ENCODE data around the gene SUFU. TPM values are rescaled to one million over a fixed set of nuclear protein-coding genes. Genes with fewer than 3 reads are reported as not detected.
A peak's percentile ranks its signal among the peaks of the same experiment; 100 is the strongest.

SUFU gene
- total RNA-seq, 2 donors from 2014 or later = 6.8 to 10.9 TPM

DNA sequence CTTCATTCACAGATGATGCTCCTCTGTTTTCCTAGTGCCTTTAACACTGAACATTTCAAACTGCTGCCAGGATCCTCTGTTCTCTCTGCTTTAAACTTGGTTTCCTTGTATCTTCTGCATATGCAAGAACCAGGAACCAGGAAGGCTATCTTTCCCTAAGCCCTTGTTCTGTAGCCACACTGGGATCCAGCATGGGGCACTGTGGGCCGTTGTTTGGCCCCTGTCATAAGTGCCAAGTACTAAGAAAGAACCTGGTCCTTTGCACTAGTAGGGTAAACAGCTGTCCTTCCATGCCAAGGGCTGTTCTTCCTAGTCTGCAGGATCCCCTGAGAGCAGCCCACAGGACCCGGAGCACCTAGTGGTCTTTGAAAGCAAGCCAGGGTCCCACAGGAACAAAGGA is 91.5 kb downstream of the SUFU start:
- no peak for ATAC-seq
- no peaks in the 10 kb centered on the region for H3K36me3 Mint-ChIP-seq
- no peaks in the 10 kb centered on the region for H3K27me3 Mint-ChIP-seq
- no peaks in the 10 kb centered on the region for H3K4me1 Mint-ChIP-seq (ENCODE audit: low read depth in 2 of 2)
- H3K27ac Mint-ChIP-seq = no peak overlapping the region
- DNase-seq (ENCODE audit: low spot score) = no peak
- no peak overlapping the region for H3K4me3 Mint-ChIP-seq
- H3K9me3 Mint-ChIP-seq = no peaks in the 10 kb centered on the region

DNA sequence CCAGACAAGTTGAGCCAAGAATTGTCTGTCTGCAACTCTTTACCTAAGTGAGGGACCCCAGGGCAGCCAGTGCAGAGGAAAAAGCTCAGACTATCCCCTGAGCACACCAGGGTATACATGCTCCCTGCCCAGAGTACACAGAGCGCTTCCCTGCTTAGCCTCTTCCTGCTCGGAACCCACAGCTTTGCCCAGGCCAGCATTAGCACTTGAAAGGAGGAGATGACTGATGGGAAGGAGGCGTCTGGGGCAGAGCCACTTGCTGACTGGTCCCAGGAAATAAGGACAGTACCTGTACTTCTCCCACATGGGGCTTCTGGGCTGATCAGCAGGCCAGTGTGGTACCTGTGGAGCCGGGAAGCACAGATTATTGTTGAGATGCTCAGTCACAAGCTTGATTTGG is 92.1 kb downstream of the SUFU start:
- ATAC-seq (no peak), DNase-seq (ENCODE audit: low spot score) (no peak)
- Mint-ChIP-seq H3K27me3 (no peaks in the 10 kb centered on the region), H3K27ac (no peak overlapping the region), H3K9me3 (no peaks in the 10 kb centered on the region), H3K4me3 (no peak overlapping the region), H3K36me3 (no peaks in the 10 kb centered on the region), H3K4me1 (ENCODE audit: low read depth in 2 of 2) (no peaks in the 10 kb centered on the region)

DNA sequence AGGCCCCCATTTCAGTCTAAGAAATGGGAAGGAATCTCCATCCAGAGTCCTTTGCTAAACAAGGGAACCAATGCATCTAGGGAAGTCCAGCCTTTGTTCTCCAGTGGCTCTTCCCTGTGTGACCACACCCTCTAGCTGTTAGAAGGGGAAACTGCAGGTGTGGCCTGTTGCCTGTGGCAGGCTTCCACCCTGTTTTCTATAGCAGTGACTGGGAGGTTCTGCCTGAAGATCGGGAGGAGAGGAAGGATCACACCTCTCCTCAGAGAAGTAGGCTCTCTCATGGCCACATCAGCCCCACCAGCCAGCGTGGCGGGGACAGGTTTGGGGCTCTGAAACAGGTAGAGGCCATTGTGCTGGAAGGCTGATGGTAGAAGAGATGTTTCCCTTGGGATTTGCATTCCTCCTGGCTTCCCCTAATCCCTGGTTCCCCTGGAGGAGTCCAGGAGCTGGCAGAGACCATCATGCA is 92.8 kb downstream of the SUFU start:
- peak in 1 of 2 donors; percentile 29 for ATAC-seq

DNA sequence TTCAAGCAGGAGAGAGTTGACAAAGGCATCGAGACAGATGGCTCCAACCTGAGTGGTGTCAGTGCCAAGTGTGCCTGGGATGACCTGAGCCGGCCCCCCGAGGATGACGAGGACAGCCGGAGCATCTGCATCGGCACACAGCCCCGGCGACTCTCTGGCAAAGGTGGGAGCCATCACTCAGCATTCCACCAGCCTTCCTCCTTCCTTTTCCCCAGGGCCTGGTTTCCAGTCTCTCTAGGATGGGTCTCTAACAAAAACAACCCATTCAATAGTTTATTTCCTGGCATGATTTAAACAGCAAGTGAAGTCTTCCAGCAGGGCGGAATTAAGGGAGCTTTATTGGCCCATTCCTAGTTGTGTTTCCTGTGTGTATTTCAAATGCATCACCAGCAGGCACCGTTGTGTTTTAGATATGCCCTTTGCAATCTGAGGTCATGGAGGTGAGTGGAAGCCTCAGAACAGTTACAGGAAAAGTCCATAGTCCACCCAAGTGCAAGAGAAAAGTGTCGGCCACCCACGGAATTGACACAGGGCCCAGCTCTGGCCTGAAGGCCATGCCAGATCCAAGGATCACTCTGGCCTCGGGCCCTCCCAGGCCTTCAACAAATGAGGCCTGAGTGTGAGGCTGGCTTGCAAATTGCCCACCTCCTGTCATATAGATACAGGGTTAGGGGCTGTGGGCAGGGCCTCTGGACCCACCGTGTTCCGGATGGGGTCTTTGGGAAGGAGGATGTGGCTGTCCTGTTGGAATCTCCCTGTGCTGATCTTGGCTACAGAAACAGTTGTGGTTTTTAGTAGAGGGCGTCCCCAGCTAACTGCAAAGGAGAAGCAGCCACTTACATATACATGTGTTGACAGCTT is 93.6 kb downstream of the SUFU start:
- no peak overlapping the region for H3K4me3 Mint-ChIP-seq
- H3K36me3 Mint-ChIP-seq = no peaks in the 10 kb centered on the region
- no peaks in the 10 kb centered on the region for H3K9me3 Mint-ChIP-seq
- no peaks in the 10 kb centered on the region for H3K4me1 Mint-ChIP-seq (ENCODE audit: low read depth in 2 of 2)
- DNase-seq (ENCODE audit: low spot score) = no peak
- no peak overlapping the region for H3K27ac Mint-ChIP-seq
- no peak for ATAC-seq
- H3K27me3 Mint-ChIP-seq = no peaks in the 10 kb centered on the region

More for the DNA sequence above, 92.8 kb downstream of the SUFU start:
- Mint-ChIP-seq H3K27ac (no peak overlapping the region), H3K4me3 (no peak overlapping the region), H3K27me3 (no peaks in the 10 kb centered on the region), H3K4me1 (ENCODE audit: low read depth in 2 of 2) (no peaks in the 10 kb centered on the region), H3K9me3 (no peaks in the 10 kb centered on the region), H3K36me3 (no peaks in the 10 kb centered on the region)
- no peak for DNase-seq (ENCODE audit: low spot score)

DNA sequence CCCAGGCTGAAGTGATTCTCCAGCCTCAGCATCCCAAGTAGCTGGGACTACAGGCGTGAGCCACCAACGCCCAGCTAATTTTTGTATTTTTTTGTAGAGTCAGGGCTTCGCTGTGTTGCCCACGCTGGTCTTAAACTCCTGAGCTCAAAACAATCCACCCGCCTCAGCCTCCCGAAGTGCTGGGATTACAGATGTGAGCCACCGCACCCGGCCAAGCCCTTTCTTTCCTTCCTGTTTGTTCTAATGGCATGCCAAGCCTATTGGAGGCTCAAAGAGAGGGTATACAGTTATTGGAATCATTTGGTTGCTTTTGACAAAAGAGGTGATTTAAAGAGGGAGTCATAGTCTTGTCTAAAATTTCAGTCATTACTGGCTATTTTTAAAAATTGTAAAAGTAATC is 94.5 kb downstream of the SUFU start:
- no peak for ATAC-seq
- DNase-seq (ENCODE audit: low spot score) = no peak
- Mint-ChIP-seq H3K36me3 (no peaks in the 10 kb centered on the region), H3K4me1 (ENCODE audit: low read depth in 2 of 2) (no peaks in the 10 kb centered on the region), H3K9me3 (no peaks in the 10 kb centered on the region), H3K4me3 (no peak overlapping the region), H3K27me3 (no peaks in the 10 kb centered on the region), H3K27ac (no peak overlapping the region)

DNA sequence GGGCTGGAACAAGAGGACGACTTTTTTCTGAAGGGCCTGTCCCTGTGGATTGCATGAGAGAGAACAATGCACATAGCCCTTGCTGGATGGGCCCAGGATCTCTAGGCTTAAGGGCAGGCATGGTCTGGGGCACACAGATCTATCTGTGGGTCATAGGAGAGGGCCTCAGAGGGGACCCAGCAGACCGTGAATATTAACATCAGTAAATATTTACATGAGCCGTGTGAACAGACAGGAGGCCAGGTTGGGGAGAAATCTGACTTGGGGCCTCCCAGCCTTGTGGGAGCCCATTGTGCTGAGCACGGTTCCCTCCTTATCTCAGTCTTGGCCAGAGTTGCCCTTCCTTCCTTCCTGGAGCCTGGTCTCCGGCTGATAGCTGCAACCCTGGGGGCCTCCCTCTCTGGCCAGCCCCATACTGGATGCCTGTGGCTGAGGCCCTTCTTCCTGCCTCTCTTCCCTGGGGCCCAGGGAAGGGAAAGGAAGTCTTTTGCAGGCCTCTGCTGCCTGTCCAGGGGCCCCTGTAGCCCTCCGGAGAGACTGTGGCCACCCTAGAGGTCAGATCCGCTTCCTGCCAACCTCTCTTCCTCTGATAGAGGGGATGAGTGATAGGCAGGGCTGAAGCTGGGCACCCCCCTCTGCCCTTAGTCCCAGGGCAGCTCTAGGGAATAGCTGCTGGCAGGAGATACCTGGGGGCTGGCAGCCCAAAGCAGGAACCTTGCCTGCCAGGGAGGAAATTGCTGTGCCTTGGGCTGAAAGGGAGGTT is 96.0 kb downstream of the SUFU start:
- DNase-seq (ENCODE audit: low spot score) = no peak
- ATAC-seq = peak in 1 of 2 donors; percentile 19
- Mint-ChIP-seq H3K9me3 (no peaks in the 10 kb centered on the region), H3K27me3 (no peaks in the 10 kb centered on the region), H3K4me3 (no peak overlapping the region), H3K4me1 (ENCODE audit: low read depth in 2 of 2) (peaks cover 0 to 2% of the 10 kb centered on the region in 2 donors), H3K36me3 (no peaks in the 10 kb centered on the region), H3K27ac (no peak overlapping the region)

DNA sequence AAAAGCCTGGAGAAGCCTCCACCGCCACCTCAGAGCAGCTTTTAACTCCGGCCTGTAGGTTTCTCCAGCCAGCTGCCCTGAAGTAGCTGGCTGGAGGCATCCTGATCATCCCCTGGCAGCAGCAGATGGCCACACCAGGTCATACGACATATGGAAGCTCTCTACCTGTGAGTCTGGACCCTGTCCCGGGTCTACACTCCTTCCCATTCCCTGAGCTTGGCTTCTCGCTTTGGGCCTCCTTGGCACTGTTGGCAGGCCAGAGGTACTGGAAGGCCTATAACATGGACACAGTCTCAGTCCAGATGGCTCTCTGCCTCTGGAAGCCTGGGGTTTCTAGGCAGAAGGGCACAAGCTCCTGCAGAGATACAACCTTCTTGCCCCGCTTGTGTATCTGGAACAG is 97.0 kb downstream of the SUFU start:
- Mint-ChIP-seq H3K4me1 (ENCODE audit: low read depth in 2 of 2) (peaks cover 0 to 2% of the 10 kb centered on the region in 2 donors), H3K27ac (no peak overlapping the region), H3K27me3 (no peaks in the 10 kb centered on the region), H3K4me3 (no peak overlapping the region), H3K9me3 (no peaks in the 10 kb centered on the region), H3K36me3 (no peaks in the 10 kb centered on the region)
- DNase-seq (ENCODE audit: low spot score) (no peak), ATAC-seq (no peak)

DNA sequence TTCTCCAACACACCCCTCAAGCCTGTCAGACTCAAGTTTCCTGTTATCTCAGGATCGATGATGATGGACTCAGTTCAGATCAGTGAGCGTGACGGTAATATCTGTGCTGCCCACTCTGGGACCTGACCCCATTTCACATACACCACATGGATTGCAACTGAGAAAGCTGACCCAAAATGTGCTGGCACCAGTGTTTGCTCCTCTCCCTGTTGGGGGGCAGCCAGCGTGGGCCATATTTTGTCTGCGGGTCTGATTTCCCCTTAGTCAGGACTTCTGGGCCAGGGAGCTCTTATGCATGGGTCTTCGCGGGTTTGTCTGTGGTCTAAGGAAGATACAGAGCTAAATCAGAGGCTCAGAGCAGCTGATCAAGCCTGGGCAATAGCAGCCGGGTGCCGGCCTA is 97.9 kb downstream of the SUFU start:
- Mint-ChIP-seq H3K9me3 (no peaks in the 10 kb centered on the region), H3K4me1 (ENCODE audit: low read depth in 2 of 2) (peaks cover 0 to 2% of the 10 kb centered on the region in 2 donors), H3K27ac (no peak overlapping the region), H3K4me3 (no peak overlapping the region), H3K27me3 (no peaks in the 10 kb centered on the region), H3K36me3 (no peaks in the 10 kb centered on the region)
- no peak for ATAC-seq
- DNase-seq (ENCODE audit: low spot score) = no peak

DNA sequence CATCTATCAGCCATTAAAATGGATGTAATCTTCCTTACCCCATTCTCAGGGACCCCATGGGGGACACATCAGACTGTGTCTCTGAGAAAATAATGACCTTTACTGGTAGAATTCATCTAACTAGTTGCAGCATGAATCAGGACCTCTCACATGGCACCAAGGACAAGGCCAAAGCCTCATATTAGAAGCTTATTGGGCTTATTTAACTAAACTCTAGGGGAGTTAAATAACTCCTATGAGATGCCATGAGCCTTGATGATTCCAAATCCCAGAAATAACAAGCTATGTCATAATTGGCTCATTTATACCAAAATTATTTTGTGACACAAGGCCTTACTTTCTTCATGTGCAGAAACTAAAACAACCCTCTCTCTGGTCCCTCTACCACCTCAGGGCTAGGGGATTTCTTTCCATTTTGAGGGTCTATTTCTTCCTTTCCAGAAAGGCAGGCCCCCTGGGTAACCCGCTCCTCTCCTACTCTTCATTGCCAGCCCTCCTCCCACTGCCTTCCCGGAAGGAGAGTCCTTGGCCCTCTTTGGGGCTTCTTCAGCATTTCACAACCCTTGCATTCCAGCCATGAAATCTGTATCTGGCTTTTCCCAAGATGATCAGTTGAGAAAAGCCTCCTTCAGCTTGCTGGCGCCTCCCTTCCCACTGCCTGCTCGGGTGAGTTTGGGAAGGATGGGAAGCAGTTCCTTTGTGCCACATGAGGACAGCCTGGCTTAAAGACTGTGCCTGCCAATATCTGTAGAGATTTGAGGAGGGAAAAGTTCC is 98.7 kb downstream of the SUFU start:
- Mint-ChIP-seq H3K9me3 (no peaks in the 10 kb centered on the region), H3K36me3 (no peaks in the 10 kb centered on the region), H3K27me3 (no peaks in the 10 kb centered on the region), H3K4me3 (no peak overlapping the region), H3K27ac (no peak overlapping the region), H3K4me1 (ENCODE audit: low read depth in 2 of 2) (peaks cover 0 to 2% of the 10 kb centered on the region in 2 donors)
- DNase-seq (ENCODE audit: low spot score) = no peak
- ATAC-seq = no peak

DNA sequence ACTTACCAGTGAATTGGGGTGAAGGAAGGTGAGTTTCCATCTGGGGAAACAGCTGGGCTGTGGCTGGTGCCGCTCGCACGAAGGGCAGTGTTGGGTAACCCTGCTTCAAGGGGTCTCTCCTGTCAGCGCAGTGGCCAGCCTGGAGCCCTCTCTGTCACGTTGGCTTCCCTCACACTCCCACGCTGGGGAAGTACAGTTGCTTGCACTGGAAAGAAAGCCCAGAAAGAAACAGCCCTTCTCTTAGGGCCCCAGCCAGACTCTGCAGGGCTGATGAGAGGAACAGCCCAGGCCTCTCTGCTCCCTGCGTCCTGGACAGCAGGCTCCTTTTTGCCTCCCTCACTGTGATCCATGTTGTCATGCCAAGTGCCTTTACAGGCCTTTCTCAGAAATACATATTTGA is 100.2 kb downstream of the SUFU start:
- ATAC-seq (no peak), DNase-seq (ENCODE audit: low spot score) (no peak)
- Mint-ChIP-seq H3K36me3 (no peaks in the 10 kb centered on the region), H3K27ac (no peak overlapping the region), H3K9me3 (no peaks in the 10 kb centered on the region), H3K4me3 (no peak overlapping the region), H3K4me1 (ENCODE audit: low read depth in 2 of 2) (peaks cover 0 to 2% of the 10 kb centered on the region in 2 donors), H3K27me3 (no peaks in the 10 kb centered on the region)

DNA sequence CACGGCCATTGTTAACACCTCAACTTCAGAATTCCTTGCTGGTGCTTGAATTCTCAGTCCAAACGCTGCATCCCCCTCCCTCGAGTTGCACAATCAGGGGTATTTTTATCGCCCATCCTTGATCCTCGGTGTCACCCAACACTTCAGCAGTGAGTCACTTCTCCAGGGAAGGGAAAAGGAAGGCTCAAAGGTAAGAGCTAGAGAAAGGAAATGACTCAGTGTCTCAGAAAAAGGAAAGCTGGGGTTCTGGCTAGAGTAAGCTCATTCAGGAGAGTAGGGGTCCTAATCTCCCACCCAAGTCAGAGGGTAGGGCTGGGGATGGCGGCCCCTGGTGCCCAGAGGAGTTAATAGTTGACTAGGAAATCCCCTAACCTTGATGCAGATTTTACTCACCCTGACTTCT is 100.7 kb downstream of the SUFU start:
- Mint-ChIP-seq H3K4me3 (no peak overlapping the region), H3K4me1 (ENCODE audit: low read depth in 2 of 2) (peaks cover 0 to 2% of the 10 kb centered on the region in 2 donors), H3K36me3 (no peaks in the 10 kb centered on the region), H3K27me3 (no peaks in the 10 kb centered on the region), H3K27ac (no peak overlapping the region), H3K9me3 (no peaks in the 10 kb centered on the region)
- DNase-seq (ENCODE audit: low spot score) = no peak
- ATAC-seq = no peak

DNA sequence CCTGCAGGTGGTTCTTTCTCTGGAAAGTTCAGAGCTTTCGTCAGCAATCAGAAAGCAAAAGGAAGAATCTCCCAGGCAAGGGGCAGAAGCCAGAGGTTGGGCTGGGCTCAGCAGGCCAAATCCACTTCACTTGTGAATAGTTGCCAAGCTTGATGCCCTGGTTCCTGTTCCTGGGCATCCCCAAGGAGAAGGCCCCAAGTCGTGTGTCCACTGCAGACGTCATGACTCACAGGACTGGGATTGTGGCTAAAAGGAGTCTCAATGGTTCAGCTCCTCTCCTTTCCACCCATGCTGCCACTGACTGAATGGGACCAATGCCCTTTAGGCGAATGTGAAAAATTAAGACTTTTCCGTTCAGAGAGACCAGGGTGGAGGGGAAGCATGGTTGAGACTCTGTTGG is 101.9 kb downstream of the SUFU start:
- peaks cover 0 to 2% of the 10 kb centered on the region in 2 donors for H3K4me1 Mint-ChIP-seq (ENCODE audit: low read depth in 2 of 2)
- H3K4me3 Mint-ChIP-seq = no peak overlapping the region
- no peaks in the 10 kb centered on the region for H3K36me3 Mint-ChIP-seq
- H3K27me3 Mint-ChIP-seq = no peaks in the 10 kb centered on the region
- no peak for DNase-seq (ENCODE audit: low spot score)
- no peak overlapping the region for H3K27ac Mint-ChIP-seq
- no peaks in the 10 kb centered on the region for H3K9me3 Mint-ChIP-seq
- ATAC-seq = no peak

DNA sequence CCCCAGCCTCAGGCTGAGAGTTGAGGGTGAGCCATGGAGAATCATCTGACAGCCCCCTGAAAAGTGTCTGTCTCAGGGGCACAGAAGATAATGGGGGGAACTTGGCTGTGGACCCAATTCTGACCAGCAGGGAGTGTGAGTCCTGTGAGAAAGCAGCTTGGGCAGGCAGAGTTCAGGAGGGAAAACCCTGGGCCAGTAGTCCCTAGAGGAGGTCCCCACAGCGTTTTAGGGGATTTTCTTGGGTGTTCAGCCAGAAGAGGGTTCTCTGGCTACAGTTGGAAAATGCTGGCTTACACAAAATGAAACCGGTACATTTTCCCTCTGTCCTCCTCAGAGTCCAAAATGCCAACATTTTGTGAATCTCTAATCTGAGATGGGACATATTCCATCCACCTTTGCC is 104.7 kb downstream of the SUFU start:
- Mint-ChIP-seq H3K4me1 (ENCODE audit: low read depth in 2 of 2) (peaks cover 0 to 6% of the 10 kb centered on the region in 2 donors), H3K9me3 (no peaks in the 10 kb centered on the region), H3K27me3 (no peaks in the 10 kb centered on the region), H3K4me3 (no peak overlapping the region), H3K36me3 (no peaks in the 10 kb centered on the region), H3K27ac (no peak overlapping the region)
- no peak for ATAC-seq
- no peak for DNase-seq (ENCODE audit: low spot score)
